Natural killer cell (primary cell): ENCODE measurements around the gene IRF1. TPM values are rescaled to one million over a fixed set of nuclear protein-coding genes. Genes with fewer than 3 reads are reported as not detected.

Experiments
- ATAC-seq, 3 donors: fragments of 150-1000 bp in 2 of 3; fragments of 200-7000 bp in 1 of 3; cut with Tn5 transposase; 1 replicate in 1 of 3; 2 replicates in 2 of 3; pipeline ENCODE4 v1.10.0; 2021; ENCODE audit warnings: mild to moderate bottlenecking in 2 of 3, moderate library complexity in 2 of 3
- DNase-seq, 2 donors: peaks; one replicate each; pipeline versions ENCODE4 v3.0.0 to v3.0.0-alpha.2; 2013 to 2021; ENCODE audit warnings: mixed read lengths in 1 of 2
- H3K27ac ChIP-seq: one replicate; pipeline ENCODE4 v1.5.1; 2013; ENCODE audit warnings: mild to moderate bottlenecking, low read length
- H3K27me3 ChIP-seq: one replicate; pipeline ENCODE4 v1.6.1; 2013; ENCODE audit warnings: low read length; ENCODE audit not compliant: control insufficient read depth, insufficient read depth
- H3K36me3 ChIP-seq: one replicate; pipeline ENCODE4 v1.6.1; 2013; ENCODE audit warnings: low read length; ENCODE audit not compliant: control insufficient read depth, insufficient read depth
- H3K4me1 ChIP-seq: one replicate; pipeline ENCODE4 v1.6.1; 2013; ENCODE audit warnings: low read length; ENCODE audit not compliant: control insufficient read depth, insufficient read depth
- H3K4me3 ChIP-seq: one replicate; pipeline ENCODE4 v1.5.1; 2013; ENCODE audit warnings: low read length
- H3K9me3 ChIP-seq: one replicate; pipeline ENCODE4 v1.6.1; 2013; ENCODE audit warnings: low read length; ENCODE audit not compliant: control insufficient read depth, insufficient read depth
- H3K27ac Mint-ChIP-seq, 2 donors: one replicate each; pipeline ENCODE4 v1.8.0; 2022; ENCODE audit warnings: mild to moderate bottlenecking in 2 of 2, mixed read lengths in 2 of 2, moderate library complexity in 1 of 2
- H3K27me3 Mint-ChIP-seq, 2 donors: one replicate each; pipeline ENCODE4 v1.8.0; 2022; ENCODE audit warnings: low read depth in 2 of 2, mixed read lengths in 2 of 2
- H3K36me3 Mint-ChIP-seq: one replicate; pipeline ENCODE4 v1.8.0; 2022; ENCODE audit warnings: mixed read lengths
- H3K4me1 Mint-ChIP-seq, 2 donors: one replicate each; pipeline ENCODE4 v1.8.0; 2022; ENCODE audit warnings: mixed read lengths in 2 of 2
- H3K4me3 Mint-ChIP-seq: one replicate; pipeline ENCODE4 v1.8.0; 2022; ENCODE audit warnings: mild to moderate bottlenecking, moderate library complexity, mixed read lengths
- H3K9me3 Mint-ChIP-seq, 2 donors: one replicate each; pipeline ENCODE4 v1.8.0; 2022; ENCODE audit warnings: mixed read lengths in 2 of 2
- WGBS: methylation state at CpG from one replicate; pipeline ENCODE4 v1.1.7; 2013; ENCODE audit warnings: missing lambda C conversion rate; ENCODE audit not compliant: insufficient coverage; 5-methylcytosine and 5-hydroxymethylcytosine counted together
- intact Hi-C: fragments of 100-400 bp; cut with micrococcal nuclease; formaldehyde crosslinking; loops from one replicate; pipeline ENCODE4 v1.14.2; 2022
- total RNA-seq, 4 donors: library from RNA; stranded (reverse); fragments of 120-200 nt in 1 of 4; gene quantifications; one replicate each; pipeline versions ENCODE4 v1.2.3 to v1.2.4, GENCODE V29; 2013 to 2022
- TF ChIP-seq, protein P1 (sequence below): fragments of 200-600 bp; IDR thresholded peaks from one replicate; pipeline ENCODE4 v1.8.0; 2022; ENCODE audit warnings: antibody characterized with exemption

IRF1 gene
- total RNA-seq, 3 donors from 2014 or later (not counting 1 experiment from before 2014, with no cell fraction given): 1,190 to 1,513 (median 1,282) TPM

DNA sequence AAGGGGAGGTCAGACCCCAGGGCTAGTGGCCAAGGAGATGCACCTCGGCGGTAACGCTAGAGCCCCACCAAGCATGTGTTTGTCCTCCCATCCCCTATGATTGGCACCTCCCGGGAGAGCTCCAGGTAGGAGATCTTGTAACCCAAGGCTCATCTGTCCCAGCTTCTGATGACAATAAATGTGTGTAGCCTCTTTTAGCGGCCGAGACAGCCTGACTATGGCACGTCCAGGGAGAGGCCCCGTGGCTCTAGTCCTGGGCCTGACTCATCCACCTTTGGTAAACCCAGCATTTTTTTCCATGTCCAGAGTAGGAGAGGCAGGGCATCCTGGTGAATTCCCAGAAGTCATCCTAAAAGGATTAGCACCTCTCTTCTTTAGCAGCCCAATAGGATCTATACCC lies 39.2 kb downstream of the IRF1 start:
- Histone ChIP-seq H3K36me3 (peaks cover 37% of the 10 kb centered on the region), H3K27me3 (no peaks in the 10 kb centered on the region), H3K4me3 (no peak overlapping the region), H3K27ac (no peak overlapping the region), H3K9me3 (no peaks in the 10 kb centered on the region), H3K4me1 (peaks cover 75% of the 10 kb centered on the region)
- peak in 1 of 2 donors; percentile 10 for DNase-seq
- Mint-ChIP-seq H3K4me1 (peaks cover 85 to 92% of the 10 kb centered on the region in 2 donors), H3K36me3 (peaks cover 22% of the 10 kb centered on the region), H3K4me3 (peak overlapping the region; percentile 32), H3K27ac (peak overlapping the region; percentile 87 to 100), H3K27me3 (no peaks in the 10 kb centered on the region), H3K9me3 (no peaks in the 10 kb centered on the region)
- 92% methylated on average over 8 of the region's 8 CpGs for WGBS
- no peak for ATAC-seq
- TF ChIP-seq, protein P1, sequence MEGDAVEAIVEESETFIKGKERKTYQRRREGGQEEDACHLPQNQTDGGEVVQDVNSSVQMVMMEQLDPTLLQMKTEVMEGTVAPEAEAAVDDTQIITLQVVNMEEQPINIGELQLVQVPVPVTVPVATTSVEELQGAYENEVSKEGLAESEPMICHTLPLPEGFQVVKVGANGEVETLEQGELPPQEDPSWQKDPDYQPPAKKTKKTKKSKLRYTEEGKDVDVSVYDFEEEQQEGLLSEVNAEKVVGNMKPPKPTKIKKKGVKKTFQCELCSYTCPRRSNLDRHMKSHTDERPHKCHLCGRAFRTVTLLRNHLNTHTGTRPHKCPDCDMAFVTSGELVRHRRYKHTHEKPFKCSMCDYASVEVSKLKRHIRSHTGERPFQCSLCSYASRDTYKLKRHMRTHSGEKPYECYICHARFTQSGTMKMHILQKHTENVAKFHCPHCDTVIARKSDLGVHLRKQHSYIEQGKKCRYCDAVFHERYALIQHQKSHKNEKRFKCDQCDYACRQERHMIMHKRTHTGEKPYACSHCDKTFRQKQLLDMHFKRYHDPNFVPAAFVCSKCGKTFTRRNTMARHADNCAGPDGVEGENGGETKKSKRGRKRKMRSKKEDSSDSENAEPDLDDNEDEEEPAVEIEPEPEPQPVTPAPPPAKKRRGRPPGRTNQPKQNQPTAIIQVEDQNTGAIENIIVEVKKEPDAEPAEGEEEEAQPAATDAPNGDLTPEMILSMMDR: no peak
- intact Hi-C loops: no loop called here

DNA sequence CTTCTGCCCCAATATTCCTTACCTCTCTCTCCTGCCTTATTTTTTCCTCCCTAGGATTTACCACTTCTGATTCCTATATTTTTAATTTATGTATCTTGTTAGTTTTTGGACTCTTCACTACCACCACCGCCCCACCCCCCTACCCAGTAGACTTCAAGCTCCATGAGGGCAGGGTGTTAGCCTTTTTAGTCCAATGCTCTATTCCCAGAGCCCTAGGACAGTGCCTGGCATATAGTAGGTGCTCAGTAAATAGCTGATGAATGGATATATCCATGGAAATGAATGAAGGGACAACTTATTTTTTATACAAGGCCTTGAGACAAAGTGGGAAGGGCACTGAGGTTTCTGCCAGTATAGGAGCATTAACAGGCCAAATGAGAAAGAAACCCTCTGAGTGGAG lies 41.5 kb downstream of the IRF1 start:
- H3K27ac ChIP-seq: peak overlapping the region; percentile 30
- TF ChIP-seq, protein P1: no peak
- H3K27me3 ChIP-seq: no peaks in the 10 kb centered on the region
- H3K27me3 Mint-ChIP-seq: no peaks in the 10 kb centered on the region
- no peaks in the 10 kb centered on the region for H3K9me3 Mint-ChIP-seq
- intact Hi-C loops: no loop called here
- H3K4me3 ChIP-seq: no peak overlapping the region
- peaks cover 17% of the 10 kb centered on the region for H3K36me3 Mint-ChIP-seq
- H3K36me3 ChIP-seq: peaks cover 44% of the 10 kb centered on the region
- peak in 1 of 2 donors; percentile 0 for DNase-seq
- H3K4me1 Mint-ChIP-seq: peaks cover 85 to 92% of the 10 kb centered on the region in 2 donors
- peak overlapping the region; percentile 87 to 100 for H3K27ac Mint-ChIP-seq
- no peaks in the 10 kb centered on the region for H3K9me3 ChIP-seq
- H3K4me3 Mint-ChIP-seq: peak overlapping the region; percentile 4
- ATAC-seq: no peak
- WGBS: no CpG with 5 or more reads among the region's 1 CpG
- H3K4me1 ChIP-seq: peaks cover 72% of the 10 kb centered on the region

DNA sequence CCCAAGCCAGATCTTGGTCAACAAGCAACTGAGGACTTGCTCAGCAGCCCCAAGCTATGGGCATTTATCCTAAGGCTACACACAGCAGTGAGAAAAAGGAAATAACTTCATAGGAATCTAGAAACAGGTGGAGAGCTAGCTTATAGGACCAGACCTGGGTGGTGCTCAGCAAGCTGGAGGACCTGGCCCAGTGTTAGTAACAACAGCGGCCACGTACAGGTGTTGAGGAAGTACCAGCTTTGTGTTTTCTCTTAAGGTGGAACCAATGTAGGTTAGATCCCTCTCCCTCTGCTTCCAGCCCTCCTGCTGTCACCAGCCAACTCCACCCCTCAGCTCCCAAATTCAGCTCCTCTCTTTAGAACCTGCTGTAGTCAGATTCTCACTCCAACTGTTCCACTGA lies 43.4 kb downstream of the IRF1 start:
- Mint-ChIP-seq H3K9me3 (no peaks in the 10 kb centered on the region), H3K36me3 (peaks cover under 1% of the 10 kb centered on the region), H3K4me3 (peak overlapping the region; percentile 4), H3K4me1 (peaks cover 87 to 90% of the 10 kb centered on the region in 2 donors), H3K27ac (peak overlapping the region; percentile 87 to 100), H3K27me3 (no peaks in the 10 kb centered on the region)
- H3K4me3 ChIP-seq: no peak overlapping the region
- DNase-seq (peak in 1 of 2 donors; percentile 10), ATAC-seq (peak in 1 of 3 donors; percentile 22)
- peaks cover 36% of the 10 kb centered on the region for H3K36me3 ChIP-seq
- TF ChIP-seq, protein P1: no peak
- peaks cover 78% of the 10 kb centered on the region for H3K4me1 ChIP-seq
- H3K27me3 ChIP-seq: no peaks in the 10 kb centered on the region
- intact Hi-C loops: no loop called here
- peak overlapping the region; percentile 2 for H3K27ac ChIP-seq
- WGBS: 17% methylated on average over 2 of the region's 2 CpGs
- H3K9me3 ChIP-seq: no peaks in the 10 kb centered on the region

GRCh38 chr5:132446621-132447020 lies 44.0 kb downstream of the IRF1 start:
- ATAC-seq: no peak
- Histone ChIP-seq H3K9me3 (no peaks in the 10 kb centered on the region), H3K4me3 (no peak overlapping the region), H3K36me3 (peaks cover 34% of the 10 kb centered on the region), H3K27ac (peak overlapping the region; percentile 6), H3K4me1 (peaks cover 83% of the 10 kb centered on the region), H3K27me3 (no peaks in the 10 kb centered on the region)
- TF ChIP-seq, protein P1: no peak
- WGBS: 64% methylated on average over 6 of the region's 6 CpGs
- Mint-ChIP-seq H3K36me3 (no peaks in the 10 kb centered on the region), H3K9me3 (no peaks in the 10 kb centered on the region), H3K4me1 (peaks cover 92 to 94% of the 10 kb centered on the region in 2 donors), H3K4me3 (peak overlapping the region; percentile 59), H3K27ac (peak overlapping the region; percentile 87 to 100), H3K27me3 (no peaks in the 10 kb centered on the region)
- peak in 1 of 2 donors; percentile 5 for DNase-seq
- intact Hi-C loops: no loop called here
